Activated T-cell treated with anti-CD3 and anti-CD28 coated beads for 48 hours (primary cell): ENCODE results near the gene EFCAB6.

Experiments
- DNase-seq: peaks from one replicate; pipeline ENCODE4 v3.0.0-alpha.2; 2020; ENCODE audit warnings: low read depth

The EFCAB6 gene

DNA sequence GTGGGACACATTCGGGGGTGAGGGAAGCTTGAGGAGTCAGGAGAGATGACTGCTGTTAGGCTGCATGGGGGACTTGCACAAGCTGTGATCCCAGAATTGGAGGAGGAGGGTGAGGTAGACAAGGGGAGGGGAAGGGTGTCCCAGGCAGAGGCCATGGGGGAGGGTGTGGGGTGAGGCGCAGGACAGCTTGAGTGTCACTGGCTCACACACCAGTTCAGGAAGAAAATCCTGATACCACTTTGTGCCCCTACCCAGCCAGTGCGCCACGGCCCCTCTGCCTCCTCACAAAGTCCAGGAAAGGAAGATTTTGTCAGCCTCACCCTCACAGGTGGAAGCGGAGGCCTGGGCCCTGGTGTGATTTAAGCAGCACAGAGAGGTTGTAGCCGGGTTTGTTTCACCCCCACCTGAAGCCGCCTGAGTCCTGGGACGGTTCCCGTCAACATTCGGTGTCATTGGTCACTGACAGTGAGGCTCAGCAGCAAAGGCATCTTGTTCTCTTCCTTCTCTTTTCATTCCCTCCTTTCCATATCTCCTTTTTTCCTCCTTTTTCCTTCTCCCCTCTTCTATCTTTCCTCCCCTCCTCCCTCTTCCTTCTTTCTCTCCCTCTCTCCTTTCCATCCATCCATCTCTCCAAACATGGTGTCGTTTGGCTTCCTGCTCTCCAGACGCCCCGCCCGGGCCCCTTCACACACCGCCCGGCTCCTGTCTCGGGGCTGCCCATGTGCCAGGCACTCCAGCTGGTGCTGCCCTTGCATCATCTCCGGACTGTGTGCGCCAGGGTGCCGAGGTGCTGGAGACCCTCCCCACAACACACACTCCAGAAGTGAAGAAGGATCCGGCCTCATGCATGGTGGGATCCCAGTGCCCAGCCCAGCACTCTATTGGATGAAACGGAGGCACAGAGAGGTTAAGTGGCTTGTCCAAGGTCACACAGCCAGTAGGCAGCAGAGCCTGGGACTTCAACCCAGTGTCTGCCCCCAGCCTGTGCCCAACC is 311.0 kb downstream of the EFCAB6 start:
- no peak for DNase-seq

DNA sequence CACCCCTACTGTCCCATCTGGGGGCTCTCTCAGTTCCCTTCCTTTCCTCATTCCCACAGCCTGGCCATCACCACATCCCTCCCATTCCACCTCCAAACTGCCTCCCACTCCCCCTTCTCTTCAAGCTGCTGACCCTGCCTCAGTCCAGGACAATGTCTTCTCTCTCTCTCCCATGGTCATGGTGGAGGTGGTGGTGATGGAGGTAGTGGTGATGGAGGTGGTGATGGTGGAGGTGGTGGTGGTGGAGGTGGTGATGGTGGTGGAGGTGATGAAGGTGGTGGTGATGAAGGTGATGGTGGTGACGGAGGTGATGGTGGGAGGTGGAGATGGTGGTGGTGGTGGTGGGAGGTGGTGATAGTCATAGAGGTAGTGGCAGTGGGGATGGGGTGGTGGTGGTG is 313.2 kb downstream of the EFCAB6 start:
- no peak for DNase-seq

DNA sequence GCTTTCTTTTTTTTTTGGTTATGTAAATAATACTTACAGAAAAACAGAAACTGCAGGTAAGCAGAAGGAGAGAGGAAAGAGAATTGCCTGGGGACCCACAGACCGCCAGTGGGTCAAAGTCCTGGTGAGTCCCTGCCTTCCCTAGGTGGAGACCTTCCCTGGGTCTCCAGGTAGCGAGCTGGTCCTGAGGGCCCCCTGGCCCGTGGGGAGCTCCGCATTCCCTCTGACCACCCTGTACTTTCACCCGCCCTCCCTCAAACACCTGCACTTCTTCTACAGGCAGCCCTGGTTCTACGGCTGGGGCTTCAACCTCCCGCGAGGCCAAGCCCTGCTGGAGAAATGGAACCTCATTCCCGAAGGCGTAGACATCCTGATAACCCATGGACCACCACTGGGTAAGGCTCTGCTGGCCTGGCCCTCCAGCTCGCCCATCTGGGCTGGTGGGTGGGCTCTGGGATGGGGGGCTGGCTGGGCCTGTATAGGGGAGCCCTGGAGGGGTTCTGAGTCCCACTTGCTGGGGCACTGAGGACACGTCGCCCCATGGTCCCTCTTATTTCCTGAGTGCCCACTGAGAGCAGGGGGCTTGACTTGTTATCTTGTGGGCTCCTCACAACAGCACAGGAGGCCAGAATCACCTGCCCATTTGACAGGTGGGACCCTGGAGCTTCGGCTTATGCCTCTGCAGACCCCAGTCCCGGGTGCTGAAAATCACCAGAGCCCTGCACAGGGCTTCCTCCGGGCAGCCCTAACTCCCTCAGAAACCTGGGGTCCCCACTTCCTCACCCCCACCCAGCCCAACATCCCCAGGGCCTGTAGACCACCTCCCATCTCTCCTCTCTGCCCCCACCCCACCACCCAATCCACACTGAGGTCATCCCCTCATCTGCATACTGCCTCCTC is 313.9 kb downstream of the EFCAB6 start:
- DNase-seq, result no peak

DNA sequence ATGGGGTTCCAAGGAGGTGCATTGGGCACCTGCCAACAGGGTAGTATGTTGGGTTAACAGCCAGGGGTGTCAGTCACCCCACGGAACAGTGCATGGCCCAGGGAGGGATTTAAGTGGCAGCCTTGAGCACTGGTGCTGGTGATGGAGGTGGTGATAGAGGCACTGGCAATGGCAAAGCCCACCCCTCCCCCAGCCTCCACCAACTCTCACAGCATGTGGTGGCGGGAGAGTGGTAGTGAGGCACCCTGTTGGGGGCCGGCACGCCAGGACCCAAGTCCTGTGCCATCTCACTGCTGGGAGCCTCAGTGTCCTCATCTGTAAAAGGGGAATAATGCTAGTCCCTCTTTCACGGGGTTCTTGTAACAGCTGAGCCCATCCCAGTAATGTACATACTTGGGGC is 318.8 kb downstream of the EFCAB6 start:
- DNase-seq, result no peak

DNA sequence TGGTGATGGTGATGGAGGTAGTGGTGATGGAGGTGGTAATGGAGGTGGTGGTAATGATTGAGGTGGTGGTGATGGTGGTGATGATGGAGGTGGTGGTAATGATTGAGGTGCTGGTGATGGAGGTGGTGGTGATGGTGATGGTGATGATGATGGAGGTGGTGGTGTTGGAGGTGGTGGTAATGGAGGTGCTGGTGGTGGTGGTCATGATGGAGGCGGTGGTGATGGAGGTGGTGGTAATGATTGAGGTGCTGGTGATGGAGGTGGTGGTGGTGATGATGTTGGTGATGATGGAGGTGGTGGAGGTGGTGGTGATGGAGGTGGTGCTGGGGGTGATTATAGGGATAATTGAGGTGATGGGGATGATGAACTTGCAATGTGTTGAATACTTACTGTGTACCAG is 320.4 kb downstream of the EFCAB6 start:
- no peak for DNase-seq

DNA sequence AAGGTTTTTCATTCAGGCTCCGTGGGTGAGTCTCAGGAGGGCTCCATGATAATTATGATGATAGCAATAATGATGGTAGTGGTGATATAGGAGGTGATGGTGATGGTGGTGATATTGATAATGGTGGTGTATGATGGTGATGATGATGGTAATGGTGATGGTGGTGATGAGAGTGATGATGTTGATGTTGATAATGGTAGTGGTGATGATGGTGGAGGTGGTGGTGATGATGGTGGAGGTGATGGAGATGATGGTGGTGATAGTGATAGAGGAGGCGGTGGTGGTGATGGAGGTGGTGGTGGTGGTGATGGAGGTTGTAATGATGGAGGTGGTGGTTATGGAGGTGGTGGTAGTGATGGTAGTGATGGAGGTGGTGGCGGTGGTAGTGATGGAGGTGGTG is 320.9 kb downstream of the EFCAB6 start:
- DNase-seq, result no peak

DNA sequence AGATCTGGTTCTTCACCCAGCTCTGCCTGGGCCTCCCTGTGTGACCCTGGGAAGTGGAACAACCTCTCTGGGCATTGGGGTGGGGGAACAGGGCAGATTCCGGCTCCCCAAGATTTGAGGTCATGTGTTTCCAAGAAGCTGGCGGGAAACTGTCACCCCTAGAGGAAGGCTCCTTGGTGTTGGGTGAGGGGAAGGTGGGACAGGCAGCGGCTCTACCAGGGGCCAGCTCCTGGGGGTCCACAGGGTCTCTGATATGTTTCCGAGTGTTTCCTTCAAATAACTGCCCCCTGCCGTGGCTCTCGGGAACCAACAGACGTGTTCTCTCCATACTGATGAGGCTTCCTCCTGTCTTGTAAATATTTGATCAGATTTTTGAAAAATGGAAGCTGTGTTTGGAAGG is 321.8 kb downstream of the EFCAB6 start:
- no peak for DNase-seq

DNA sequence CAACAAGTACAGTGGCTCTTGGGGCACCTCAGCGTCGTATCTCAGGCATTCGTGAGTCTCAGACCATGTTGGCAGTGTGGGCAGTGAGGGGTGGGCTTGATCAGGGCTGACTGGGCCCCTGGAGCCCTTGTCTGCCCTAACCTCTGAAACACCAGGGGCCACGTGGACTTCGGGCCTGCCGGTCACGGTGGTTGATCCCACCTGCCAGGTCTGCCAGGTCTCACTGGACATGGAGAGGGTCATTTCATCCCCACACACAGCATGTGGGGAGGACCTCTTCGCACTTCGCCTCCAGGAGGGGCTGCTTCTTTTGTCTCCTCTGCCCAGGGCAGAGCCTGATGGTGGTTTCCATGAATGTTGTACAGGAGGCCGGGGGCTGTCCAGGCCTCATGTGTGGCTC is 323.2 kb downstream of the EFCAB6 start:
- no peak for DNase-seq

DNA sequence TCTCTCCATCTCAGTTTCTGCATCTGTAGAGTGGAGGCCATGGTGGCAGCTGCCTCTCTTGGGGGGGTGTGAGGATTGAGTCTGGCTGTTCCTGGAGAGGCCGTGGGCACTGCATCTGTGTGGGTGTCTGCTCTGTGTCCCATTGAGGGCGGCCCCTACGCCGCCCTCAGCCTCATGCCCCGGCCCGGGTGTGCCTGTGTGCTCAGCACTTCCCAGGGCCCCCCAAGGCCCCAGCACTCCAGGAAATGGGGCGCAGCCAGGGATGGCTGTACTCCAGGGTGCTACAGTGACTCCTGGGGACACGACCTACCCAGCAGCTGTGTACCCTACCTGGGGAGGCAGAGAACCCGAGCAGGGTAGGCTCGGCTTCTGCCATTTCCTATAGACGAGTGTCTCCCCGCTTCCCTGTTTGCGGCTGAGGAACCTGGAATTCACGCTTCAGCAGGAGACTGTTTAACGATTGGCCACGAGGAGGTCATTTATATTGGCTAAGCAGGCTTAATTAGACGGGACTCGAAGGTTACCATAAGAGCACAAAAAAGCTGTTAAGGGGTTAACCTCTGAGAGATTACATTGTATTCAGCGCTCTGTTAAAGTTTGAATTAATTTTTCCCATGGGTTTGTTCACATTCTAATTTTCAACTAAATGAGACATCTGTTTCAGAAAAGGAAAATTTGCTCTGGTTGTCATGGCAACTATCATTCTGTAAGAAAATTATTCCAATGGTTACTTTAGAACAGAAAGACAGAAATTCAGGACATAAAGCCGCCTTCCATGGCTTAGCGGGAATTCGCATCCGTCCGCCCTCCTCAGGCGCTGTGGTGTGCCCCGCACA is 323.9 kb downstream of the EFCAB6 start:
- no peak for DNase-seq

DNA sequence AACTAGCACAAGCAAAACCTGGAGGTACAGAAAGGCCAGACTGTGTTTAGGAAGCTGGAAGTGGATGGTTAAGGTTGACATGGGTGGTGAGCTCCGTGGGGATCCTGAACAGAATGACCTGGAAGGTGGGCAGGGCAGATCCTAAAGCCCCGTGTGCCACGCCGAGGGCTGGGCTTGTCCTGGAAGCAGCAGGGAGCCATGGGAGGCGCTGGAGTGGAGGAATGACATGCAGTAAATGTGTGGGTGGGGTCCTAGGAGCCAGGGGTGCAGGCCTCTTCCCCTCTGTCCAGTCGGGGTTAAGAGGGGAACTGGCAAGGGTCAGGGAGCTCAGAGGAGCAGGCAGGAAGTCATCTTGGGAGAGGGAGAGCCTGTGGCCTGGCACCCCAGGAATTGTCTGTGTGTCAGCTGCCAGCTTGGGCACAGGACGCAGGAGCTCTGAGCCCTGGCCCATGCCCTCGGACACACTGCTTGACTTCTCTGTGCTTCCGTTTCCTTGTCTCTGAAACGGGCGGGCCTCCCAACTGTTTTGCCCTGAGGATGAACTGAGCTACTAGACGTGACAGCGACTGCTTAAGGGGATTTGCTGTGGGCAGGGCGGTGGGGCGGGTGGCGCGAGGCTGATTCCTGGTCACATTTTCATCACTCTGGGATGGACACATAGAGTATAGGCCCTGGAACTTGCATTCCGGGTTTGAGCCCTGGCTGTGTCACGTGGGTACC is 324.6 kb downstream of the EFCAB6 start:
- no peak for DNase-seq

DNA sequence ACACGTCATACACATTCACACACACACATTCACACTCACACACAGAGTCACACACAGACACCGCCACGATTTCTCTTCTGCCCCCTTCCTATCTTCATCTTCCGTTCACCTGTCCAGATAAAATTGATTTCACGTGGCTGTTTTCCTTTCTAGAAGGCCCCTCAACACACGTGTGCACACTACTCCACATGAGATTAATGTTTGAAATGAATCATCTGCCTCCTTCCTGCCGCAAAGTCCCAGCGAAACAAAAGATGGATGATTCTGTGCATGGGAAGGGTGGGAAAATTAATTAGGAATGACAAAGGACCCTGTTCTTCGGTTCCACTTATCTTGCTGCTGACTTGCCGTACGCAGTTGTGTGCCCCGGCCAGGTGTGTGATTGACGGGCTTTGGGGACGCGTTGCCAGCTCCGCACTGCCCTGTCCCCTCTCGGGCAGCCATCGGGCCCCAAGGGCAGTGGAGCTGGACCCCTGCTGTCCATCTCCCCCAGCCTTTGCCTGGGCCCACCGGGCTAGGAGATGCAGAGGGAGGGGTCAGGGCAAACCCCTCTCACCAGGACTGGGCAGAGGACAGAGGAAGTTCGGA is 326.5 kb downstream of the EFCAB6 start:
- DNase-seq, result no peak

DNA sequence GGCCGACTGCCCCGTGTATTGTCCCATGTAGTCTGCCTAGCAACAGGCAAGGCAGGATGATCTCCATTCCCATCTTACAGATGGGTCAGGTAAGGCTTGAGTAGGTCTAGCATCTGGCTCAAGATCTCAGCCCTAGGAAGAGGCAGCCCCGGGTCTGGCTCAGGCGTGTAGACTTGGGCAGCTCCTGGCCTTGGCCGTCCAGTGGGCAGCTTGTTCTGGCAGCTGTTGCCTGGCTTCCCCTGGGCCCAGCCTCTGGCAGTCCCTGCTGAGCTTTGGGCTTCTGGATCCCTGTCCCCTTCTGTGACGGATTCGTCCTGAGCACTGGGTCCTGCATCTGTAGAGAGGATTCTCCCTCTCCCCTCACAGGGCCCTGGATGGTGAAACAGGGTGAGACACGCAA is 327.9 kb downstream of the EFCAB6 start:
- DNase-seq, result no peak

DNA sequence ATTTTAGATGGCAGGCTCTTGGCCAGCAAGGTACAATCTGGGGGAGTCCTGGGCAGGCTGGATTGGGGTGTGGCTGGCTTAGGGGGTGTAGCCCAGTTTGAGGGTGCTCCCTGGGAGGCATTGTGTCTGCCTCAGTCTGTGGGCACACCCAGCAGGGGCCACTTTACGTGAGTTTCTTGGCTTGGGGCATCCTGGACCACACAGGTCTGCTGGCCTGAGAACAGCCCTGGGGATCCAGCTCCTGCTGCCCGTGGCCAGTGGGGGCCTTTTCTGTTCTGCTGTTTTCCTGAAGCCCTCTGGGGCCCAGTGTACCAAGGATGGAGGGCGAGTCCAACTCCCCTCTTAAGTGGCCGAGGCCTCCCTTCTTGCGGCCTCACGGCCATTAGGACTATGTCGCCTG is 328.4 kb downstream of the EFCAB6 start:
- no peak for DNase-seq

DNA sequence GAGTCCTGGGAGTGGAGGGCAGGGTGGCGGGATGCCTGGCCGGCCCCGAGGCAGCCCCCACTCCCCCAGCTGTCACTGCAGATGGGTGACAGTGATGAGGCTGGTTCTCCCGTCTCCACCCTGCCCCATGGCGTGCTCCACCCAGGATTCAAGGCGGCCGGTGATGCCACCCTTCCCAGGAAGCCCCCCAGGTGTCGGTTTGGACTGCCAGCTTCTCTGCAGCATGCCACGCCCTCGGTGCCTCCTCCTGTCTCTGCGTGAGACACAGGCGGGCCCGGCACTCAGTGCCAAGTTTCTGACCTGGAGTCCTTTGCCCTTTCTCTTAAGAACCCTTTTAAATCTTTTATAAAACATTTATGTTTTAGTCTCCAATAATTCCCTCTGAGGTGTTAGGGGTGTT is 328.8 kb downstream of the EFCAB6 start:
- DNase-seq, result no peak

DNA sequence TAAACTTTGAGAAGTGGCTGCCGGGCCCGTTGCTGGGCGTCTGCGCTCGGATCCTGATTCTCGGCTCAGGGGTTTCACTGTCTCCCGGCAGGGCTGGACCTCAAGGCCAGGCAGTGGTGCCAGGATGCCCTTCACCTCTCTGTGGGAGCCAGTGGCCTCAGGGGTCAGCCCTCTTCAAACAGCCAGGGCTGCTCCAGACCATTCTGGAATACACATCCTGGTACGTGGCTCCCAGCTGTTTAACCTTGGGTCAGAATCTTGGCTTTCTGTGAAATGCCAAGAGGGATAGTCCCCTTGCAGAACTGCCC is 329.8 kb downstream of the EFCAB6 start:
- no peak for DNase-seq

DNA sequence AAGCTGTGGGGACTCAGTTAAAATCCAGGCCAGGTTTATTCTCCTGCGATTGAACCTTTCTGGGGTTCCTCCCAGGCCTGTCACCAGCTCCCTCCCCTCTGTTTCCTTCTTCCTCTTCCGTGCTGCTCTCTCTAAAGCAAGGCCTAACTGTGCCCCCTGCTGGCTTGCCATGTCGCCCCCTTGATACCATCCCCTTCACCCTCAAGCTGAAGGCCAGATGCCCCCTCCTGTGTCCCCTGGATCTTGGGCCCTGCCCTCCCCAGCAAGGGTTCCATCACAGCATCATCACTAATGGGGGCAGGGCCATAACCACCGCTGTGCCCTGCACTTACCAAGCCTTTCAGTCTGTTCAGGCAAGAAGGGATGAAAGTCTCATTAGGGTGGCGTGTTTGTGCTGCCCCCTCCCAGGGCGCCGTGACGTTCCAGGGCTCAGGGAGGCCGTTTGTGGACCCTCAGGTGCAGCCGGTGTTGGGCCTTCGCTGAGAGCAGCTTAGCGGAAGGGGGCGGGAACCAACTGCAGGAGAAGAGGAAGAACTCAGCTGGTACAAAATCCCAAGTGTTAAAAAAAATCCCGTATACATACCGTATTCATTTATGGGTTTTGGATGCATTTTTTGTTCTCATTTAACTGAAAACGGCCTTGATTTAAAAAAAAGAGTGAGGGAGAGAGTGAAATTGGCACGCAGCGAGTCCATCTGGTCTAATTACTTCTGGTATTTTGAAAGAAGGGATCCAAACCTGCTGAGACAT is 330.4 kb downstream of the EFCAB6 start:
- no peak for DNase-seq

DNA sequence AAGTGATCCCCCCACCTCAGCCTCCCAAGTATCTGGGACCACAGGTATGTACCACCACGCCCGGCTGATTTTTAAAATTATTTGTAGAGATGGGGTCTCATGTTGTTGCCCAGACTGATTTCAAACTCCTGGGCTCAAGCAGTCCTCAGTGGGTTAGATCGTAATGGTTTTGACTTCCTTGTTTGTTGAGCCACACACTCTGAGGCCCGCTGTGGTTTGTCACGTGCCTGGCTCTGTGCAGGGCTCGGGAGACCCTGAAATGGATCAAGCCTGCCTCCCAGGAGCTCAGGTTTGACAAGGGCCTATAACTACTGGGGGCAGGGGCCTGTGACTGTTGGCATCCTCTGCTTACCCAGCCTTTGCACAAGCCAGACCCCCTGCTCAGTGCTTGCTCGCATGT is 332.1 kb downstream of the EFCAB6 start:
- DNase-seq, result no peak

DNA sequence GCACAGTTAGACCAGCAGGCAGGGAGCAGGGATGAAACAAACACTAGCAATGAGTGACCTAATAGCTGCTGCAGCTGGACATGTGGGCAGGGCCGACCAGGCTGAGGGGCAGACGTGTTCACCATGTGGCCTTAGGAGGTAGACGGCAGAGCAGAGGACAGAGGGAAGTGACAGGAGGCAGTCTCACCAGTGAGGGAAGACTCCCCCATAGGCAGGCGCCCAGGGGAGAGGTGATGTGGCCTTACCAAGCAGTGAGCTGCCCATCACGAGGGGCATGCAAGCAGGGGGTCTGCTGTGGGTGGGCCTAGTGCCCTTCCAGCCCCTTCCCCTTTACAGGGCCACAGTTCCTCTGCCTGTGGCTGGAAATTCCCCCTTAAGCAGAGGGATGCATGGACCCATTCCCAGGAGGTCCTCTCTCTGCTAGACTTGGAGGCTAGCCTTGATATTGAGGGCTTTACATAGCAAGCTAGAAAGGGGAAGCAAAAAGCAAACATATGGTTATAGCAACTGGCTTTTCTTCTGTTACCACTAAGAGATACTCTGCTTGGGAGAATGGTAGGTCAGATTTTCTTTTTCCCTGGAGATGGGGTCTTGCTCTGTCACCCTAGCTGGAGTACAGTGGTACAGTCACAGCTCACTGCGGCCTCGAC is 332.7 kb downstream of the EFCAB6 start:
- DNase-seq, result no peak
